H1 (cell line): Measurements from ENCODE around the gene PPFIBP2. TPM values are rescaled to one million over a fixed set of nuclear protein-coding genes. Genes with fewer than 3 reads are reported as not detected.
A peak's percentile ranks its signal among the peaks of the same experiment; 100 is the strongest.

Source experiments
- CTCF ChIA-PET: fragments of 300-600 bp; sonication (Branson Sonifier 250); formaldehyde crosslinking; loops from one replicate; lab custom pipeline; 2021; ENCODE audit not compliant: partially characterized antibody; lab: Charles Lee
- POLR2A ChIA-PET: fragments of 300-600 bp; sonication (Branson Sonifier 250); formaldehyde crosslinking; loops from one replicate; lab custom pipeline; 2021; ENCODE audit warnings: inconsistent platforms; ENCODE audit not compliant: partially characterized antibody; lab: Charles Lee
- DNase-seq, 2 experiments: peaks; one replicate each; pipeline versions ENCODE4 v3.0.0 to v3.0.0-alpha.2; 2010 to 2022; ENCODE audit warnings: low spot score in 2 of 2, low read depth in 1 of 2, mixed read lengths in 1 of 2
- FAIRE-seq: peaks from 2 replicates; lab custom pipeline; 2011; peaks lifted over from hg19 to GRCh38; lab: Jason Lieb, UNC
- H2AFZ ChIP-seq: 2 replicates; pipeline ENCODE4 v1.8.1; 2012; ENCODE audit warnings: low read length, inconsistent platforms
- H2AK5ac ChIP-seq: 2 replicates; pipeline ENCODE4 v1.6.1; 2013; ENCODE audit warnings: low read depth, low read length
- H2BK120ac ChIP-seq: replicated peaks from 2 replicates; pipeline ENCODE3; 2013; ENCODE audit warnings: low read depth, low read length, inconsistent platforms
- H2BK12ac ChIP-seq: 2 replicates; pipeline ENCODE4 v1.6.1; 2013; ENCODE audit warnings: low read depth, low read length
- H2BK15ac ChIP-seq: 2 replicates; pipeline ENCODE4 v1.6.1; 2013; ENCODE audit warnings: low read length
- H2BK20ac ChIP-seq: 2 replicates; pipeline ENCODE4 v1.6.1; 2013; ENCODE audit warnings: low read length
- H2BK5ac ChIP-seq: 2 replicates; pipeline ENCODE4 v1.6.1; 2013; ENCODE audit warnings: low read depth, low read length
- H3K14ac ChIP-seq: 2 replicates; pipeline ENCODE4 v1.6.1; 2013; ENCODE audit warnings: inconsistent platforms; ENCODE audit not compliant: insufficient read length
- H3K18ac ChIP-seq: 2 replicates; pipeline ENCODE4 v1.6.1; 2013; ENCODE audit warnings: low read length; ENCODE audit errors: extremely low read depth
- H3K23ac ChIP-seq: 2 replicates; pipeline ENCODE4 v1.6.1; 2013; ENCODE audit warnings: inconsistent platforms; ENCODE audit not compliant: insufficient read length
- H3K23me2 ChIP-seq: 2 replicates; pipeline ENCODE4 v1.6.1; 2013; ENCODE audit warnings: low read depth, low read length
- H3K27ac ChIP-seq: 2 replicates; pipeline ENCODE4 v1.6.1; 2011; ENCODE audit warnings: low read depth, low read length, inconsistent platforms
- H3K27me3 ChIP-seq, 4 experiments: replicated peaks in 1 of 4; 1 replicate in 1 of 4; 2 replicates in 3 of 4; pipeline versions ENCODE4 v1.6.1 to v1.8.1; 2011 to 2013; ENCODE audit warnings: low read length in 3 of 4, mild to moderate bottlenecking in 3 of 4, inconsistent platforms in 2 of 4, mixed read lengths in 2 of 4, moderate library complexity in 1 of 4; ENCODE audit not compliant: control insufficient read depth in 3 of 4, insufficient read depth in 3 of 4; ENCODE audit errors: extremely low read depth in 1 of 4
- H3K36me3 ChIP-seq, 4 experiments: 2 replicates each; pipeline versions ENCODE4 v1.6.1 to v1.8.1; 2011 to 2013; ENCODE audit warnings: mild to moderate bottlenecking in 4 of 4, low read length in 3 of 4, moderate library complexity in 2 of 4, control low read depth in 1 of 4, inconsistent platforms in 1 of 4; ENCODE audit not compliant: insufficient read depth in 4 of 4, control insufficient read depth in 2 of 4
- H3K4ac ChIP-seq: replicated peaks from 2 replicates; pipeline ENCODE3; 2013; ENCODE audit warnings: low read length, low read depth, mixed read lengths, inconsistent platforms; ENCODE audit not compliant: insufficient read length
- H3K4me1 ChIP-seq, 4 experiments: replicated peaks in 1 of 4; 1 replicate in 1 of 4; 2 replicates in 3 of 4; pipeline versions ENCODE4 v1.6.1 to v1.8.1; 2011 to 2013; ENCODE audit warnings: low read length in 3 of 4, inconsistent platforms in 2 of 4, mixed read lengths in 1 of 4; ENCODE audit not compliant: insufficient read depth in 4 of 4, control insufficient read depth in 3 of 4
- H3K4me2 ChIP-seq, 2 experiments: 2 replicates each; pipeline versions ENCODE4 v1.6.1 to v1.8.1; 2011 to 2013; ENCODE audit warnings: low read depth in 2 of 2, low read length in 2 of 2, control low read depth in 1 of 2, inconsistent platforms in 1 of 2, mild to moderate bottlenecking in 1 of 2; ENCODE audit not compliant: insufficient read depth in 1 of 2
- H3K4me3 ChIP-seq, 4 experiments: fragments of 200-600, 300-600 bp in 1 of 4; sonication (generic), shearing (Covaris generic), sonication (Bioruptor Twin) in 1 of 4; 2 replicates each; pipeline versions ENCODE4 v1.5.1 to v1.8.1; 2011 to 2016; ENCODE audit warnings: low read length in 4 of 4, low read depth in 3 of 4, control low read depth in 2 of 4, inconsistent platforms in 2 of 4, mild to moderate bottlenecking in 2 of 4, mixed read lengths in 1 of 4, moderate library complexity in 1 of 4; ENCODE audit not compliant: insufficient read depth in 2 of 4; ENCODE audit errors: extremely low read depth in 1 of 4
- H3K56ac ChIP-seq: replicated peaks from 2 replicates; pipeline ENCODE3; 2013; ENCODE audit warnings: low read depth, mild to moderate bottlenecking, mixed read lengths, low read length, inconsistent platforms; ENCODE audit not compliant: insufficient read length
- H3K79me1 ChIP-seq: 2 replicates; pipeline ENCODE4 v1.6.1; 2013; ENCODE audit warnings: low read depth, low read length, control low read depth
- H3K79me2 ChIP-seq, 2 experiments: 2 replicates each; pipeline versions ENCODE4 v1.6.1 to v1.8.1; 2012 to 2013; ENCODE audit warnings: low read length in 2 of 2, mild to moderate bottlenecking in 2 of 2, inconsistent platforms in 1 of 2; ENCODE audit not compliant: insufficient read depth in 2 of 2, control insufficient read depth in 1 of 2
- H3K9ac ChIP-seq, 4 experiments: replicated peaks in 1 of 4; 1 replicate in 1 of 4; 2 replicates in 3 of 4; pipeline versions ENCODE4 v1.6.1 to v1.8.1; 2011 to 2013; ENCODE audit warnings: low read depth in 3 of 4, low read length in 3 of 4, control low read depth in 2 of 4, mild to moderate bottlenecking in 2 of 4, moderate library complexity in 2 of 4, inconsistent platforms in 1 of 4; ENCODE audit errors: extremely low read depth in 1 of 4
- H3K9me3 ChIP-seq, 2 experiments: 2 replicates each; pipeline versions ENCODE4 v1.6.1 to v1.8.1; 2012 to 2013; ENCODE audit warnings: mild to moderate bottlenecking in 2 of 2, moderate library complexity in 2 of 2, control low read depth in 1 of 2, inconsistent platforms in 1 of 2, low read depth in 1 of 2, low read length in 1 of 2, mixed read lengths in 1 of 2; ENCODE audit not compliant: insufficient read depth in 2 of 2
- H4K20me1 ChIP-seq, 2 experiments: replicated peaks in 1 of 2; 2 replicates each; pipeline versions ENCODE3 to v1.8.1; 2011 to 2013; ENCODE audit warnings: inconsistent platforms in 2 of 2, low read length in 2 of 2, mild to moderate bottlenecking in 1 of 2; ENCODE audit not compliant: insufficient read depth in 2 of 2, control insufficient read depth in 1 of 2
- H4K5ac ChIP-seq: 2 replicates; pipeline ENCODE4 v1.6.1; 2013; ENCODE audit warnings: low read length, low read depth, mixed read lengths, inconsistent platforms; ENCODE audit not compliant: insufficient read length
- H4K8ac ChIP-seq: 2 replicates; pipeline ENCODE4 v1.8.0; 2013; ENCODE audit warnings: mild to moderate bottlenecking, moderate library complexity, low read length, inconsistent platforms; ENCODE audit not compliant: insufficient read depth; ENCODE audit errors: extremely low read depth
- H4K91ac ChIP-seq: replicated peaks from 2 replicates; pipeline ENCODE3; 2013; ENCODE audit warnings: low read length, mixed read lengths, inconsistent platforms; ENCODE audit not compliant: insufficient read length
- JUND ChIP-seq: IDR thresholded peaks from 2 replicates; pipeline ENCODE4 v1.6.1; 2011; ENCODE audit warnings: mild to moderate bottlenecking, improper control_type of control experiment, low read length
- RBBP5 ChIP-seq: IDR thresholded peaks from 2 replicates; pipeline ENCODE4 v1.7.1; 2012; ENCODE audit warnings: low read depth, mild to moderate bottlenecking, inconsistent platforms, low read length, moderate library complexity, borderline replicate concordance
- WGBS, 2 experiments: shearing (Covaris generic) in 1 of 2; methylation state at CpG; one replicate each; pipeline versions ENCODE4 v1.1.6 to v1.1.7; 2013 to 2015; ENCODE audit warnings: low lambda C conversion rate in 2 of 2, mixed read lengths in 2 of 2, inconsistent platforms in 1 of 2, low coverage in 1 of 2, missing lambda C conversion rate in 1 of 2; ENCODE audit not compliant: insufficient replicate concordance in 2 of 2, insufficient coverage in 1 of 2, insufficient read length in 1 of 2; ENCODE audit errors: extremely low coverage in 1 of 2, missing lambda C conversion rate in 1 of 2; 5-methylcytosine and 5-hydroxymethylcytosine counted together
- polyA plus RNA-seq, 7 experiments: library from polyadenylated mRNA; depleted of rRNA in 3 of 7; stranded (reverse) in 5 of 7; unstranded in 2 of 7; fragments of >200 nt in 5 of 7; fragments of 200-250 nt in 2 of 7; gene quantifications; 1 replicate in 5 of 7; 2 replicates in 1 of 7; 4 replicates in 1 of 7; pipeline versions ENCODE4 v1.2.1 to v1.2.3, GENCODE V29; 2011 to 2013; ENCODE audit warnings: missing spikeins in 2 of 7, mixed read lengths in 2 of 7
- total RNA-seq: library from RNA; stranded (reverse); fragmentation: NEBNext Ultra II Directional; extraction: Animal tissue kit (Norgen Biotek cat#: 25700); gene quantifications from 2 replicates; pipeline ENCODE4 v1.2.1, GENCODE V29; 2021

PPFIBP2 gene
- total and polyA plus RNA-seq, 2 of the 8 experiments (the other 6 are each of a cell fraction or from before 2014, with no cell fraction given) = 5.5 to 9.8 TPM

DNA sequence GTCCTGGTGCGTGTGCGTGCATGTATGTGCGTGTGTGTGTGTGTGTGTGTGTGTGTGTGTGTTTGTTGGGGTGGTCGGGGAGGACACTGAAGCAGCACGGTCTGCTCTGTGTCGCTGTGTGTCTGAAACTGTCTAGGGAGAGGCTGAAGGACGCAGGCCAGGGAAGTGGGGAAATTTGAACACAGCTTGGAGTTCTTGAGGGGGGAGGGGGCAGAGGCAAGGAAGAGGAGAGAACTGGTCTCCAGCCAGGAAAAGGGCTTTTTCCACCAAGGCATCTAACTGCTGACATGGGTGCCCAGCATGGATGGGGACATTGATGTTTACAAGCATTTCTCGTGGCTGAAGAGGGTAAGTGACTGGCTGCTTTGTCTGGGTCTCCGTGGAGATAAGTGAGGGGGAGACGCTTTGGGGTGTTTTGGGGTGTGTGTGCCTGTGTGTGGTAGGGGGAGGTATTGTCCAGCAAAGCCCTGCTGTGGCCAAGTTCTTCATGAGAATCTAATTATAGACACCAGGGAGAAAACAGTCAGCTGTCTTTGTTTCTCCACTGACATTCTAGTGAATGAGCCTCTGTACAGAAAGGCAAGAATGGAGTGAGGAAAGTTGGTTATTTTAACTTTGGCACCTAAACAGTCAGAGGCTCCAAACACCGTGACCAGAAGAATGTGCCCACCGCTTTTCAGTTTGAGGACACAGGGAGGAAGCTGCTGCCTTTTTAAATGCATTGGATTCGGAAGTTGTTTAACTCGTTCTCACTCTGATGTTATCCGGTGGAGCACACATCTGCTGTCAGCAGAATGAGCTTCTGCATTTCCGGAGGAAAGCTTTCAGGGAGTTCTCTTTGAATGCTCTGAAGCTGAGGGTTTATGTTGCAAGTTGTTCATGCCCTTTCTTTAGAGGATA is 63.7 kb downstream of the PPFIBP2 start:
- H3K4me1 ChIP-seq = peaks cover 24 to 43% (median 33%) of the 10 kb centered on the region in 4 experiments
- H4K5ac ChIP-seq = no peak overlapping the region
- no peak overlapping the region for H2AFZ ChIP-seq
- H2BK120ac ChIP-seq = peak overlapping the region; percentile 35
- H3K23ac ChIP-seq = no peak overlapping the region
- H3K18ac ChIP-seq = peak overlapping the region; percentile 83; the same call in 1 of the 2 replicates
- no peak overlapping the region for H3K14ac ChIP-seq
- TF ChIP-seq JUND = no peak
- TF ChIP-seq RBBP5 = 0 out of 2 replicates have a peak, but pooled peaks have one; percentile 15
- TF ChIP-seq, all 59 proteins: peak for 1
- peak overlapping the region; percentile 26; the same call in 1 of the 2 replicates for H3K27ac ChIP-seq
- H3K4me2 ChIP-seq = peak overlapping the region; percentile 24 to 55; a peak in 3 of 4 replicates
- H3K36me3 ChIP-seq = no peaks in the 10 kb centered on the region
- POLR2A ChIA-PET = interaction anchor here (0.9 to 1.6 kb wide), 7 partner anchors 14 to 276 kb away, joined by 3 to 5 read pairs (median 3); no protein-coding TSS in a partner anchor
- no peaks in the 10 kb centered on the region; the same call in 1 of the 2 replicates for H3K79me1 ChIP-seq
- peak overlapping the region; percentile 89; the same call in 1 of the 2 replicates for H2BK5ac ChIP-seq
- CTCF ChIA-PET = interaction anchor here (0.6 to 19.5 kb wide), 12 partner anchors 17 to 130 kb away, joined by 3 to 325 read pairs (median 4); no protein-coding TSS in a partner anchor
- peak overlapping the region; percentile 94 for H2BK20ac ChIP-seq
- DNase-seq (no peak), FAIRE-seq (peak; percentile 24)
- peak overlapping the region; percentile 96 for H2BK12ac ChIP-seq
- H3K79me2 ChIP-seq = no peaks in the 10 kb centered on the region
- peaks cover 3% of the 10 kb centered on the region; the same call in 1 of the 2 replicates for H3K23me2 ChIP-seq
- 76% methylated on average over 16 of the region's 16 CpGs; no CpG with 5 or more reads in 1 of the 2 experiments for WGBS, 2 experiments
- H3K56ac ChIP-seq = peak overlapping the region; percentile 27
- H3K4me3 ChIP-seq = no peak overlapping the region
- peak overlapping the region; percentile 92 for H4K91ac ChIP-seq
- H4K20me1 ChIP-seq = no peaks in the 10 kb centered on the region
- peak overlapping the region; percentile 92 for H2AK5ac ChIP-seq
- no peaks in the 10 kb centered on the region for H3K27me3 ChIP-seq
- no peak overlapping the region for H4K8ac ChIP-seq
- peak overlapping the region; percentile 63 for H3K4ac ChIP-seq
- no peak overlapping the region for H3K9ac ChIP-seq
- H2BK15ac ChIP-seq = peak overlapping the region; percentile 54; the same call in 1 of the 2 replicates
- H3K9me3 ChIP-seq = no peaks in the 10 kb centered on the region
